PC-9 (cell line): Measurements from ENCODE around the gene COL25A1. TPM values are rescaled to one million over a fixed set of nuclear protein-coding genes. Genes with fewer than 3 reads are reported as not detected.

Experiments used
- BruUV-seq: library from RNA; stranded (reverse); fragments of 400-500 nt; replicated peaks from 2 replicates; lab custom pipeline; 2021; lab: Mats Ljungman, UMichigan
- CTCF ChIA-PET: fragments of 300-600 bp; sonication (Branson Sonifier 250); formaldehyde crosslinking; loops from one replicate; lab custom pipeline; 2022; ENCODE audit warnings: antibody characterized with exemption; lab: Charles Lee
- POLR2A ChIA-PET: fragments of 300-600 bp; sonication (Branson Sonifier 250); formaldehyde crosslinking; loops from one replicate; lab custom pipeline; 2022; ENCODE audit warnings: antibody characterized with exemption; ENCODE audit not compliant: unreplicated experiment; lab: Charles Lee
- DNase-seq, 2 experiments: peaks; one replicate each; pipeline versions ENCODE4 v3.0.0 to v3.0.0-alpha.2; 2015 to 2022; ENCODE audit warnings: mixed read lengths in 1 of 2
- H2AFZ ChIP-seq: fragments of 200-600 bp; sonication (generic); 2 replicates; pipeline ENCODE4 v1.8.1; 2017; ENCODE audit warnings: antibody characterized with exemption
- H3F3A ChIP-seq: fragments of 200-600 bp; sonication (generic); 2 replicates; pipeline ENCODE4 v1.8.1; 2017; ENCODE audit warnings: antibody characterized with exemption, mild to moderate bottlenecking, low read depth; ENCODE audit not compliant: insufficient read depth
- H3K27ac ChIP-seq: fragments of 200-600 bp; sonication (generic); 2 replicates; pipeline ENCODE4 v1.6.1; 2016; ENCODE audit warnings: mixed run types
- H3K27me3 ChIP-seq: fragments of 200-600 bp; sonication (generic); 2 replicates; pipeline ENCODE4 v1.6.1; 2016; ENCODE audit warnings: low read depth, mixed run types; ENCODE audit not compliant: insufficient read depth
- H3K36me3 ChIP-seq: fragments of 200-600 bp; sonication (generic); 2 replicates; pipeline ENCODE4 v1.6.1; 2016; ENCODE audit warnings: low read depth, mixed run types
- H3K4me1 ChIP-seq: fragments of 200-600 bp; sonication (generic); replicated peaks from 2 replicates; pipeline ENCODE4 v1.6.1; 2016; ENCODE audit warnings: mixed run types; ENCODE audit not compliant: insufficient read depth
- H3K4me2 ChIP-seq: fragments of 200-600 bp; sonication (generic); 2 replicates; pipeline ENCODE4 v1.6.1; 2017; ENCODE audit warnings: mixed run types
- H3K4me3 ChIP-seq: fragments of 200-600 bp; sonication (generic); 2 replicates; pipeline ENCODE4 v1.6.1; 2016; ENCODE audit warnings: mixed run types
- H3K79me2 ChIP-seq: fragments of 200-600 bp; sonication (generic); 2 replicates; pipeline ENCODE4 v1.6.1; 2017; ENCODE audit warnings: low read depth, mixed run types
- H3K9me2 ChIP-seq: fragments of 200-600 bp; sonication (generic); 2 replicates; pipeline ENCODE4 v1.8.1; 2017; ENCODE audit warnings: mild to moderate bottlenecking; ENCODE audit not compliant: insufficient read depth
- H3K9me3 ChIP-seq: fragments of 200-600 bp; sonication (generic); 2 replicates; pipeline ENCODE4 v1.8.1; 2016; ENCODE audit warnings: low read depth; ENCODE audit not compliant: insufficient read depth
- H4K20me1 ChIP-seq: fragments of 200-600 bp; sonication (generic); 2 replicates; pipeline ENCODE4 v1.8.1; 2017; ENCODE audit not compliant: insufficient read depth
- EZH2 ChIP-seq: fragments of 200-600 bp; sonication (generic); IDR thresholded peaks from 2 replicates; pipeline ENCODE4 v1.8.0; 2017; ENCODE audit warnings: antibody characterized with exemption, low read depth
- intact Hi-C: fragments of 100-400 bp; cut with micrococcal nuclease; formaldehyde crosslinking; loops from one replicate; pipeline ENCODE4 v1.10.0; 2022; ENCODE audit not compliant: unreplicated experiment
- total RNA-seq: library from RNA; stranded (reverse); gene quantifications from 2 replicates; pipeline ENCODE4 v1.2.3, GENCODE V29; 2021
- TF ChIP-seq, protein P1 (sequence below): fragments of 200-600 bp; sonication (generic); conservative IDR thresholded peaks from 2 replicates; pipeline ENCODE4 v1.6.1; 2017; ENCODE audit warnings: mixed run types, antibody characterized with exemption, mild to moderate bottlenecking, moderate library complexity

The COL25A1 gene
- total RNA-seq, 1 experiment from 2014 or later, result not detected

DNA sequence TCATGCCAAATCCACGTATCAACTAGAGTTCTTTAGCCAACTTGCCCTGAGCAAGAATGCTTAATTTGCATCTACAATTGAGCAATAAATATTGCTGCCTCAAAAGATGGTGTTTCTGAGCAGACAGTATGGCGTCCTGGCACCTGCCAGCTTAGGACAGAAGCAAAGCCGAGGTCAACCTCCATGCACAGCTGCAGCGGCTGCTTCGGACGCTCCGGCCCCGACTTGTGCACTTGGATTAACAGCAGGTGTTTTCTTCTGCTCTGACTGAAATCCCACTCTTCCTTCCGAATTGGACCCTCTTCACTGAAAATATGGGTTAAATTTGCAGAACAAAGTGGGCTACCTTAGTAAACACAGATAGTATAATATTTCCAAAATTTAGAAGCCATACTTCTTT lies 324.4 kb downstream of the COL25A1 start:
- H3K27me3 ChIP-seq, result no peaks in the 10 kb centered on the region
- CTCF ChIA-PET, result no interaction called here
- H3K36me3 ChIP-seq, result no peaks in the 10 kb centered on the region
- TF ChIP-seq EZH2, result no peak
- TF ChIP-seq, protein P1, sequence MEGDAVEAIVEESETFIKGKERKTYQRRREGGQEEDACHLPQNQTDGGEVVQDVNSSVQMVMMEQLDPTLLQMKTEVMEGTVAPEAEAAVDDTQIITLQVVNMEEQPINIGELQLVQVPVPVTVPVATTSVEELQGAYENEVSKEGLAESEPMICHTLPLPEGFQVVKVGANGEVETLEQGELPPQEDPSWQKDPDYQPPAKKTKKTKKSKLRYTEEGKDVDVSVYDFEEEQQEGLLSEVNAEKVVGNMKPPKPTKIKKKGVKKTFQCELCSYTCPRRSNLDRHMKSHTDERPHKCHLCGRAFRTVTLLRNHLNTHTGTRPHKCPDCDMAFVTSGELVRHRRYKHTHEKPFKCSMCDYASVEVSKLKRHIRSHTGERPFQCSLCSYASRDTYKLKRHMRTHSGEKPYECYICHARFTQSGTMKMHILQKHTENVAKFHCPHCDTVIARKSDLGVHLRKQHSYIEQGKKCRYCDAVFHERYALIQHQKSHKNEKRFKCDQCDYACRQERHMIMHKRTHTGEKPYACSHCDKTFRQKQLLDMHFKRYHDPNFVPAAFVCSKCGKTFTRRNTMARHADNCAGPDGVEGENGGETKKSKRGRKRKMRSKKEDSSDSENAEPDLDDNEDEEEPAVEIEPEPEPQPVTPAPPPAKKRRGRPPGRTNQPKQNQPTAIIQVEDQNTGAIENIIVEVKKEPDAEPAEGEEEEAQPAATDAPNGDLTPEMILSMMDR, result no peak
- no peak overlapping the region for H3K4me3 ChIP-seq
- no peaks in the 10 kb centered on the region for H3K9me2 ChIP-seq
- no peak overlapping the region for H2AFZ ChIP-seq
- no peaks in the 10 kb centered on the region for H3K9me3 ChIP-seq
- POLR2A ChIA-PET, result no interaction called here
- H4K20me1 ChIP-seq, result no peaks in the 10 kb centered on the region
- H3K27ac ChIP-seq, result no peak overlapping the region
- no peaks in the 10 kb centered on the region for H3K79me2 ChIP-seq
- intact Hi-C loops, result no loop called here
- no peak overlapping the region for H3K4me2 ChIP-seq
- no TSS peak for BruUV-seq
- no peaks in the 10 kb centered on the region for H3F3A ChIP-seq
- H3K4me1 ChIP-seq, result no peaks in the 10 kb centered on the region
- DNase-seq, result no peak

- Histone ChIP-seq H4K20me1 (no peaks in the 10 kb centered on the region), H3K9me3 (no peaks in the 10 kb centered on the region), H3K4me3 (no peak overlapping the region), H3K4me2 (no peak overlapping the region), H3F3A (no peaks in the 10 kb centered on the region), H3K36me3 (no peaks in the 10 kb centered on the region), H3K9me2 (no peaks in the 10 kb centered on the region), H3K4me1 (no peaks in the 10 kb centered on the region), H3K79me2 (no peaks in the 10 kb centered on the region), H3K27ac (no peak overlapping the region), H2AFZ (no peak overlapping the region), H3K27me3 (no peaks in the 10 kb centered on the region)
- BruUV-seq, result no TSS peak
- no peak for TF ChIP-seq EZH2
- TF ChIP-seq, protein P1, result no peak
- ChIA-PET CTCF (no interaction called here), POLR2A (no interaction called here)
- no peak for DNase-seq
- intact Hi-C loops, result no loop called here
Measured at GRCh38 chr4:108972613-108973283, 329.7 kb downstream of the COL25A1 start.

GRCh38 chr4:108971473-108971872 lies 331.0 kb downstream of the COL25A1 start:
- H4K20me1 ChIP-seq, result no peaks in the 10 kb centered on the region
- no peaks in the 10 kb centered on the region for H3K4me1 ChIP-seq
- no peaks in the 10 kb centered on the region for H3K36me3 ChIP-seq
- H3F3A ChIP-seq, result no peaks in the 10 kb centered on the region
- no peak overlapping the region for H2AFZ ChIP-seq
- CTCF ChIA-PET, result no interaction called here
- DNase-seq, result no peak
- BruUV-seq, result no TSS peak
- H3K9me3 ChIP-seq, result no peaks in the 10 kb centered on the region
- intact Hi-C loops, result no loop called here
- no peak overlapping the region for H3K4me2 ChIP-seq
- POLR2A ChIA-PET, result no interaction called here
- H3K79me2 ChIP-seq, result no peaks in the 10 kb centered on the region
- TF ChIP-seq, protein P1, result no peak
- TF ChIP-seq EZH2, result no peak
- no peaks in the 10 kb centered on the region for H3K27me3 ChIP-seq
- H3K4me3 ChIP-seq, result no peak overlapping the region
- H3K27ac ChIP-seq, result no peak overlapping the region
- no peaks in the 10 kb centered on the region for H3K9me2 ChIP-seq
